HepG2 (cell line): Measurements from ENCODE around the gene PHKB. TPM values are rescaled to one million over a fixed set of nuclear protein-coding genes. Genes with fewer than 3 reads are reported as not detected.

ENCODE experiments used
- CEBPB ChIP-seq: IDR thresholded peaks from 2 replicates; pipeline ENCODE4 v1.6.1; 2011; ENCODE audit warnings: low read depth, low read length, improper control_type of control experiment, borderline replicate concordance
- DNMT1 ChIP-seq: sonication (generic); formaldehyde crosslinking; IDR thresholded peaks from 2 replicates; pipeline ENCODE4 v1.5.1; 2020; ENCODE audit warnings: mild to moderate bottlenecking, missing genetic modification reagents
- HNRNPL ChIP-seq: fragments of 200-400 bp; formaldehyde crosslinking; IDR thresholded peaks from 2 replicates; pipeline ENCODE4 v1.6.1; 2017; ENCODE audit warnings: mild to moderate bottlenecking, low read depth, low read length
- JUN ChIP-seq: sonication (generic); formaldehyde crosslinking; IDR thresholded peaks from 2 replicates; pipeline ENCODE4 v1.4.0; 2020; ENCODE audit warnings: mild to moderate bottlenecking, missing genetic modification reagents
- MAFF ChIP-seq: IDR thresholded peaks from 2 replicates; pipeline ENCODE4 v1.6.1; 2011; ENCODE audit warnings: low read depth, low read length, improper control_type of control experiment
- MNT ChIP-seq: fragments of 450-650 bp; IDR thresholded peaks from 2 replicates; pipeline ENCODE4 v1.6.1; 2016
- MZF1 ChIP-seq: sonication (generic); formaldehyde crosslinking; IDR thresholded peaks from 2 replicates; pipeline ENCODE4 v1.8.1; 2023; ENCODE audit warnings: mild to moderate bottlenecking, missing genetic modification reagents, borderline replicate concordance
- SP5 ChIP-seq: IDR thresholded peaks from 2 replicates; pipeline ENCODE4 v1.6.1; 2016; ENCODE audit warnings: low read depth, borderline replicate concordance
- ZBTB3 ChIP-seq: sonication (generic); formaldehyde crosslinking; IDR thresholded peaks from 2 replicates; pipeline ENCODE4 v1.4.0; 2020; ENCODE audit warnings: low read depth, mild to moderate bottlenecking, moderate library complexity, missing genetic modification reagents, borderline replicate concordance
- ZFP37 ChIP-seq: sonication (generic); formaldehyde crosslinking; IDR thresholded peaks from 2 replicates; pipeline ENCODE4 v1.4.0; 2020; ENCODE audit warnings: missing genetic modification reagents, borderline replicate concordance
- ZNF142 ChIP-seq: sonication (generic); formaldehyde crosslinking; IDR thresholded peaks from 2 replicates; pipeline ENCODE4 v1.4.0; 2020; ENCODE audit warnings: missing genetic modification reagents
- ZNF326 ChIP-seq: sonication (generic); formaldehyde crosslinking; IDR thresholded peaks from 2 replicates; pipeline ENCODE4 v1.4.0; 2020; ENCODE audit warnings: missing genetic modification reagents, borderline replicate concordance
- ZNF639 ChIP-seq: conservative IDR thresholded peaks from 2 replicates; pipeline ENCODE4 v1.6.1; 2018; ENCODE audit warnings: missing genetic modification reagents
- ZNF761 ChIP-seq: sonication (generic); formaldehyde crosslinking; conservative IDR thresholded peaks from 2 replicates; pipeline ENCODE4 v1.4.0; 2020; ENCODE audit warnings: mild to moderate bottlenecking, missing genetic modification reagents
- ZNF800 ChIP-seq: sonication (generic); formaldehyde crosslinking; IDR thresholded peaks from 2 replicates; pipeline ENCODE4 v1.4.0; 2020; ENCODE audit warnings: missing genetic modification reagents
- polyA plus RNA-seq, 8 experiments: library from polyadenylated mRNA; depleted of rRNA in 3 of 8; stranded (reverse) in 7 of 8; unstranded in 1 of 8; fragments of >200 nt; fragmentation: Illumina TruSeq in 4 of 8; extraction: Trizol in 4 of 8; gene quantifications; 2 replicates each; pipeline versions ENCODE4 v1.2.1 to v1.2.3, GENCODE V29; 2011 to 2016; ENCODE audit warnings: low read depth in 4 of 8, missing spikeins in 1 of 8, mixed read lengths in 1 of 8; ENCODE audit not compliant: insufficient read depth in 1 of 8
- total RNA-seq, 5 experiments: library from RNA; depleted of rRNA; stranded (reverse); fragments of >200 nt; fragmentation: Illumina TruSeq; extraction: Trizol; gene quantifications; 2 replicates each; pipeline ENCODE4 v1.2.3, GENCODE V29; 2016; ENCODE audit warnings: low read depth in 1 of 5

PHKB gene
- total and polyA plus RNA-seq, 2 of the 13 experiments (the other 11 are each of a cell fraction or from before 2014, with no cell fraction given) = 66.0 to 80.8 TPM

GRCh38 chr16:47460711-47461597, at the start of gene PHKB, which contains the start of gene ITFG1 (continued):
- TF ChIP-seq ZFP37 = peak; percentile 73
- 0 out of 2 replicates have a peak, but pooled peaks have one; percentile 67 for TF ChIP-seq ZNF800 (CRISPR knock-in tag)
- peak; percentile 95 for TF ChIP-seq ZNF761 (CRISPR knock-in tag)
- peak; percentile 88 for TF ChIP-seq ZNF639 (CRISPR knock-in tag)
- no peak for TF ChIP-seq ZNF326 (CRISPR knock-in tag)
- no peak for TF ChIP-seq HNRNPL
- 0 out of 2 replicates have a peak, but pooled peaks have one; percentile 7 for TF ChIP-seq CEBPB
- no peak for TF ChIP-seq MAFF
- peak; percentile 92 for TF ChIP-seq ZNF142 (CRISPR knock-in tag)
- peak; percentile 73; the same call in 1 of the 2 replicates for TF ChIP-seq ZBTB3 (CRISPR knock-in tag)
- peak; percentile 85; the same call in 1 of the 2 replicates for TF ChIP-seq SP5 (CRISPR knock-in tag)
- TF ChIP-seq DNMT1 (CRISPR knock-in tag) = no peak
- 0 out of 2 replicates have a peak, but pooled peaks have one; percentile 30 for TF ChIP-seq JUN (CRISPR knock-in tag)
- TF ChIP-seq MZF1 (CRISPR knock-in tag) = 0 out of 2 replicates have a peak, but pooled peaks have one; percentile 73
- TF ChIP-seq MNT = peak; percentile 64
